ENCODE results near the gene SLC29A3.

Gene SLC29A3

GRCh38 chr10:71342573-71343391 lies 23.7 kb downstream of the SLC29A3 start:
- ChIA-PET CTCF (no interaction called here), POLR2A (interaction anchor here (0.6 kb wide), 1 partner anchor 11 kb away, joined by 3 read pairs; no protein-coding TSS in a partner anchor)
- no peak for TF ChIP-seq CTBP1 (IDR thresholded peaks at IDR 0.05; ENCODE audit: borderline replicate concordance)
- no peak for TF ChIP-seq PKNOX1 (IDR thresholded peaks at IDR 0.05)
- TF ChIP-seq ZNF384 (IDR thresholded peaks at IDR 0.05) = no peak
- TF ChIP-seq TARDBP (IDR thresholded peaks at IDR 0.05) = no peak
- TF ChIP-seq FOXM1 (IDR thresholded peaks at IDR 0.05; ENCODE audit: borderline replicate concordance) = no peak
- no peak for TF ChIP-seq L3MBTL2 (conservative IDR thresholded peaks at IDR 0.05)
- TF ChIP-seq NFRKB (IDR thresholded peaks at IDR 0.05) = no peak
- no peak for TF ChIP-seq SP1 (IDR thresholded peaks at IDR 0.05)
- no peak for TF ChIP-seq FOXA1 (IDR thresholded peaks at IDR 0.05)
- no peak for TF ChIP-seq LEF1 (IDR thresholded peaks at IDR 0.05; ENCODE audit: borderline replicate concordance)
- TF ChIP-seq ELF4 (IDR thresholded peaks at IDR 0.05) = no peak
- TF ChIP-seq FOXK2 (IDR thresholded peaks at IDR 0.05) = no peak
- no peak for TF ChIP-seq HDGF (IDR thresholded peaks at IDR 0.05; ENCODE audit: borderline replicate concordance)
- no peak for TF ChIP-seq BHLHE40 (IDR thresholded peaks at IDR 0.05; ENCODE audit: borderline replicate concordance)
- no peak for TF ChIP-seq SUZ12 (IDR thresholded peaks at IDR 0.05)
- no peak for DNase-seq (ENCODE audit: extremely low spot score)

GRCh38 chr10:71343392-71343773 lies 24.3 kb downstream of the SLC29A3 start:
- no peak for TF ChIP-seq NFRKB (IDR thresholded peaks at IDR 0.05)
- TF ChIP-seq SUZ12 (IDR thresholded peaks at IDR 0.05) = no peak
- no peak for TF ChIP-seq ZNF384 (IDR thresholded peaks at IDR 0.05)
- TF ChIP-seq FOXM1 (IDR thresholded peaks at IDR 0.05; ENCODE audit: borderline replicate concordance) = no peak
- no peak for TF ChIP-seq L3MBTL2 (conservative IDR thresholded peaks at IDR 0.05)
- no peak for TF ChIP-seq PKNOX1 (IDR thresholded peaks at IDR 0.05)
- TF ChIP-seq FOXA1 (IDR thresholded peaks at IDR 0.05) = no peak
- TF ChIP-seq LEF1 (IDR thresholded peaks at IDR 0.05; ENCODE audit: borderline replicate concordance) = no peak
- no peak for TF ChIP-seq BHLHE40 (IDR thresholded peaks at IDR 0.05; ENCODE audit: borderline replicate concordance)
- no peak for TF ChIP-seq CTBP1 (IDR thresholded peaks at IDR 0.05; ENCODE audit: borderline replicate concordance)
- TF ChIP-seq ARNT (IDR thresholded peaks at IDR 0.05) = no peak
- no peak for TF ChIP-seq ELF4 (IDR thresholded peaks at IDR 0.05)
- no peak for TF ChIP-seq SP1 (IDR thresholded peaks at IDR 0.05)
- TF ChIP-seq FOXK2 (IDR thresholded peaks at IDR 0.05) = no peak
- TF ChIP-seq TARDBP (IDR thresholded peaks at IDR 0.05) = no peak
- TF ChIP-seq HDGF (IDR thresholded peaks at IDR 0.05; ENCODE audit: borderline replicate concordance) = no peak
- CTCF ChIA-PET = interaction anchor here (0.5 kb wide), 1 partner anchor 10 kb away, joined by 3 read pairs; no protein-coding TSS in a partner anchor
- POLR2A ChIA-PET = interaction anchor here (0.6 kb wide), 1 partner anchor 12 kb away, joined by 3 read pairs; no protein-coding TSS in a partner anchor
- DNase-seq (ENCODE audit: extremely low spot score) = no peak

GRCh38 chr10:71344154-71344925 lies 25.3 kb downstream of the SLC29A3 start:
- CTCF ChIA-PET = no interaction called here
- TF ChIP-seq BHLHE40 (IDR thresholded peaks at IDR 0.05; ENCODE audit: borderline replicate concordance) = no peak
- no peak for TF ChIP-seq ZNF384 (IDR thresholded peaks at IDR 0.05)
- no peak for TF ChIP-seq SP1 (IDR thresholded peaks at IDR 0.05)
- no peak for TF ChIP-seq ELF4 (IDR thresholded peaks at IDR 0.05)
- no peak for TF ChIP-seq TARDBP (IDR thresholded peaks at IDR 0.05)
- DNase-seq (ENCODE audit: extremely low spot score) = no peak
- POLR2A ChIA-PET = no interaction called here

GRCh38 chr10:71344993-71345480 lies 26.0 kb downstream of the SLC29A3 start:
- CTCF ChIA-PET = no interaction called here
- DNase-seq (ENCODE audit: extremely low spot score) = no peak
- POLR2A ChIA-PET = no interaction called here
- TF ChIP-seq PKNOX1 (IDR thresholded peaks at IDR 0.05) (no peak), ELF4 (IDR thresholded peaks at IDR 0.05) (no peak), ARNT (IDR thresholded peaks at IDR 0.05) (no peak), FOXA1 (IDR thresholded peaks at IDR 0.05) (no peak), SP1 (IDR thresholded peaks at IDR 0.05) (no peak), L3MBTL2 (conservative IDR thresholded peaks at IDR 0.05) (no peak), BHLHE40 (IDR thresholded peaks at IDR 0.05; ENCODE audit: borderline replicate concordance) (no peak), HDGF (IDR thresholded peaks at IDR 0.05; ENCODE audit: borderline replicate concordance) (no peak), FOXM1 (IDR thresholded peaks at IDR 0.05; ENCODE audit: borderline replicate concordance) (no peak), CTBP1 (IDR thresholded peaks at IDR 0.05; ENCODE audit: borderline replicate concordance) (no peak), TARDBP (IDR thresholded peaks at IDR 0.05) (no peak), ZNF384 (IDR thresholded peaks at IDR 0.05) (no peak), SUZ12 (IDR thresholded peaks at IDR 0.05) (no peak), FOXK2 (IDR thresholded peaks at IDR 0.05) (no peak), LEF1 (IDR thresholded peaks at IDR 0.05; ENCODE audit: borderline replicate concordance) (no peak)

GRCh38 chr10:71345694-71346093 lies 26.6 kb downstream of the SLC29A3 start:
- POLR2A ChIA-PET = no interaction called here
- CTCF ChIA-PET = no interaction called here
- TF ChIP-seq BHLHE40 (IDR thresholded peaks at IDR 0.05; ENCODE audit: borderline replicate concordance) (no peak), LEF1 (IDR thresholded peaks at IDR 0.05; ENCODE audit: borderline replicate concordance) (no peak), FOXA1 (IDR thresholded peaks at IDR 0.05) (no peak), NFRKB (IDR thresholded peaks at IDR 0.05) (no peak), ARNT (IDR thresholded peaks at IDR 0.05) (no peak), FOXM1 (IDR thresholded peaks at IDR 0.05; ENCODE audit: borderline replicate concordance) (no peak), L3MBTL2 (conservative IDR thresholded peaks at IDR 0.05) (no peak), TARDBP (IDR thresholded peaks at IDR 0.05) (no peak), SP1 (IDR thresholded peaks at IDR 0.05) (no peak), CTBP1 (IDR thresholded peaks at IDR 0.05; ENCODE audit: borderline replicate concordance) (no peak), ELF4 (IDR thresholded peaks at IDR 0.05) (no peak), ZNF384 (IDR thresholded peaks at IDR 0.05) (no peak), SUZ12 (IDR thresholded peaks at IDR 0.05) (no peak)
- DNase-seq (ENCODE audit: extremely low spot score) = no peak

Data from HEK293T (cell line).